Peyer's patch (tissue), 4 donors: ENCODE results near the gene VN1R5. TPM values are rescaled to one million over a fixed set of nuclear protein-coding genes. Genes with fewer than 3 reads are reported as not detected.

Experiments
- DNase-seq, 3 donors: peaks; one replicate each; pipeline ENCODE4 v3.0.0-alpha.2; 2017 to 2019
- H3K27ac ChIP-seq, 4 donors: fragments of 200-600 bp; sonication (generic); one replicate each; pipeline ENCODE4 v1.5.1; 2016 to 2019
- H3K27me3 ChIP-seq, 2 donors: fragments of 200-600 bp; sonication (generic); one replicate each; pipeline ENCODE4 v1.5.1; 2019
- H3K36me3 ChIP-seq, 3 donors: fragments of 200-600 bp; sonication (generic); one replicate each; pipeline ENCODE4 v1.5.1; 2016 to 2019
- H3K4me1 ChIP-seq, 4 donors: fragments of 200-600 bp; sonication (generic); one replicate each; pipeline ENCODE4 v1.5.1; 2016 to 2019
- H3K4me3 ChIP-seq, 4 donors: fragments of 200-600 bp; sonication (generic); 1 replicate in 3 of 4; 2 replicates in 1 of 4; pipeline ENCODE4 v1.5.1; 2016 to 2019; ENCODE audit warnings: mild to moderate bottlenecking in 1 of 4
- H3K9me3 ChIP-seq, 4 donors: fragments of 200-600 bp; sonication (generic); one replicate each; pipeline ENCODE4 v1.5.1; 2016 to 2019; ENCODE audit warnings: mild to moderate bottlenecking in 1 of 4
- CTCF ChIP-seq, 6 experiments: fragments of 450-650 bp in 4 of 6; fragments of 200-600 bp in 2 of 6; sonication (generic) in 1 of 6; IDR thresholded peaks; one replicate each; pipeline ENCODE4 v1.5.1; 2017 to 2019; ENCODE audit warnings: antibody characterized with exemption in 6 of 6, mild to moderate bottlenecking in 3 of 6, moderate library complexity in 1 of 6
- POLR2A ChIP-seq, 2 donors: fragments of 450-650 bp; IDR thresholded peaks; one replicate each; pipeline ENCODE4 v1.5.1; 2017; ENCODE audit warnings: antibody characterized with exemption in 2 of 2, mild to moderate bottlenecking in 2 of 2, moderate library complexity in 2 of 2
- total RNA-seq, 4 donors: library from RNA; depleted of rRNA; stranded (reverse); fragments of >200 nt; gene quantifications; one replicate each; pipeline ENCODE4 v1.1.0, GENCODE V29; 2016

VN1R5 gene
- total RNA-seq, 4 donors from 2014 or later = not detected

DNA sequence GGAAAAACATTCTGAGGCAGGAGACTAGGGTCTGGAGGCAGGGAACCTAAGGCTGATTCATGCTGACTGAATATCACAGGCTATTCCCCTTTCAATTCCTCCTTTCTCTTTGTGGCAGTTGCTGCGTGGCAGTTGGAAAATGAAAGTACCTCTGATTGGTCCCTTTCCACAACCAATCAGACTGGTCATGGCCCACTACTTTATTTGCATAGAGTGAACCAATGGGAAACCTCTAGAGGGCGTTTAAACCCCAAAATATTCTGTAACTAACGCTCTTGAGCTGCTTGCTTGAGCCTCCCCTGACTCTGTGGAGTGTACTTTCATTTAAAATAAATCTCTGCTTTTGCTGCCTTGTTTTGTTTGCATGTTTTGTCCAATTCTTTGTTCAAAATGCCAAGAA is 27.7 kb upstream of the VN1R5 start:
- H3K4me3 ChIP-seq = no peak overlapping the region
- H3K4me1 ChIP-seq = no peaks in the 10 kb centered on the region
- TF ChIP-seq POLR2A (IDR thresholded peaks at IDR 0.05) (no peak), CTCF (IDR thresholded peaks at IDR 0.05) (no peak)
- H3K9me3 ChIP-seq = no peaks in the 10 kb centered on the region
- no peak overlapping the region for H3K27ac ChIP-seq
- H3K36me3 ChIP-seq = no peaks in the 10 kb centered on the region
- no peaks in the 10 kb centered on the region for H3K27me3 ChIP-seq
- no peak for DNase-seq

DNA sequence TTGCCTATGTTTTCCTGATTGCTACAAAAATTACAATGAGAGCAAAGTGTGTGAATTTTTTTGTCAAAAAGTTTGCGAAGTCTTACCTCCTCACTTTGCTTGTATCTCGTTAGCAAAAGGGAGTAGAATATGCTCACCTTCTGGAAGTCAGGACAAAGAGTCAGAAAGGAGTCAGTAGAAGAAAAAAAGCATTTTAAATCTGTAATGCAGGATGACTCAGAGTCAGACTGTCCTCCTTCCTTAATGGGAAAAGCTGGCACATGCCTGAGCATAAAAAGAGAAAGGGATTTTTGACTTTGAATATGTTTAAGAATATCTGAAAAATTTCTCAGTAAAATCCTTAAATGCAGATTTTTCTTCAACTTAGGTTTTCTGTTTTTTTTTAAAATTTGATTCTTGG is 14.2 kb upstream of the VN1R5 start:
- no peak for TF ChIP-seq POLR2A (IDR thresholded peaks at IDR 0.05)
- TF ChIP-seq CTCF (IDR thresholded peaks at IDR 0.05) = no peak
- no peak for DNase-seq
- Histone ChIP-seq H3K9me3 (peaks cover 0 to 5% (median 0%) of the 10 kb centered on the region in 4 donors), H3K27me3 (no peaks in the 10 kb centered on the region), H3K27ac (no peak overlapping the region), H3K4me3 (no peak overlapping the region), H3K4me1 (no peaks in the 10 kb centered on the region), H3K36me3 (no peaks in the 10 kb centered on the region)

GRCh38 chr1:247243524-247244137 is 12.2 kb upstream of the VN1R5 start:
- H3K27ac ChIP-seq = no peak overlapping the region
- H3K9me3 ChIP-seq = peaks cover 0 to 5% (median 0%) of the 10 kb centered on the region in 4 donors
- no peaks in the 10 kb centered on the region for H3K4me1 ChIP-seq

DNA sequence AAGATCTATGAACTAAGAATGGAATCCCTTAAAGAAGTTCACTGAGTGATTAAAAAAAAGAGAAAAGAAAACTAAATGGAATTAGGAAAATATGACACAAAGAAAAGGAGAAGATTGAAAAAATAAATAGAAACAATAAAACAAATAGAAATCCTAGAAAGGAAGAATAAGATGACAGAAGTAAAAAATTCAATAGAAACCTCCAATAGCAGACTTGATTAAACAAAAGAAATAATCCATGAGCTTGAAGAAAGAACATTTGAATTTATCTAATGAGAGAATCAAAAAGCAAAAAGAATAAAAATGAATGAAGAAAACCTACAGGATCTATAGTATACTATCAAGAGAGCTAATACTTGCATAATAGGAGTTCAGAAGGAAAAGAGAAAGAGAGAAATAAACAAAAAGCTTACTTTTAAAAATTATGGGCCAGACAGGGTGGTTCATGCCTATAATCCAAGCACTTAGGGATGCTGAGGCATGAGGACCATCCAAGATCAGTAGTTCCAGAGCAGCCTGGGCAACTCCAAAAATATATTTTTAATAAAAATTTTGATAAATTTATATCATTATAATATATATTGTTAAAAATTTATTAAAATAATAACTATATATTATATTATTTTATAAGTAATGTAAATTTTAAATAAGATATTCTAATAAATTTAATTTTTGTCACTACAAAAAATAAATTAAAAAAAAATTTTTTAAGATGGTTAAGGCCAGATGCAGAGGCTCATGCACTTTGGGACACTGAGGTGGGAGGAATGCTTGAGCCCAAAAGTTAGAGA is 9.4 kb upstream of the VN1R5 start:
- Histone ChIP-seq H3K9me3 (peaks cover 0 to 5% (median 0%) of the 10 kb centered on the region in 4 donors), H3K27me3 (no peaks in the 10 kb centered on the region), H3K27ac (no peak overlapping the region), H3K4me1 (no peaks in the 10 kb centered on the region), H3K36me3 (no peaks in the 10 kb centered on the region), H3K4me3 (no peak overlapping the region)
- no peak for TF ChIP-seq CTCF (IDR thresholded peaks at IDR 0.05)
- TF ChIP-seq POLR2A (IDR thresholded peaks at IDR 0.05) = no peak
- no peak for DNase-seq

More at GRCh38 chr1:247243524-247244137, 12.2 kb upstream of the VN1R5 start:
- no peaks in the 10 kb centered on the region for H3K36me3 ChIP-seq
- no peak overlapping the region for H3K4me3 ChIP-seq
- DNase-seq = no peak
- no peaks in the 10 kb centered on the region for H3K27me3 ChIP-seq
- no peak for TF ChIP-seq CTCF (IDR thresholded peaks at IDR 0.05)
- TF ChIP-seq POLR2A (IDR thresholded peaks at IDR 0.05) = no peak

GRCh38 chr1:247247568-247247967 is 8.3 kb upstream of the VN1R5 start:
- no peaks in the 10 kb centered on the region for H3K36me3 ChIP-seq
- no peak overlapping the region for H3K4me3 ChIP-seq
- no peaks in the 10 kb centered on the region for H3K4me1 ChIP-seq
- no peaks in the 10 kb centered on the region for H3K27me3 ChIP-seq
- TF ChIP-seq POLR2A (IDR thresholded peaks at IDR 0.05) = no peak
- no peak for TF ChIP-seq CTCF (IDR thresholded peaks at IDR 0.05)
- no peak overlapping the region for H3K27ac ChIP-seq
- no peak for DNase-seq
- peaks cover 0 to 5% (median 0%) of the 10 kb centered on the region in 4 donors for H3K9me3 ChIP-seq
